ENCODE data around the gene MITD1. TPM values are rescaled to one million over a fixed set of nuclear protein-coding genes. Genes with fewer than 3 reads are reported as not detected.

The MITD1 gene
- total and polyA plus RNA-seq, 2 of the 13 experiments (the other 11 are each of a cell fraction or from before 2014, with no cell fraction given): 17.8 to 43.7 TPM

Small RNA genes lying within 50 kb of the gene (small RNA-seq; reads per million reads assigned to genes)
- 0 reads per million in 3 experiments for gene AC092587.1 (ENCODE audit: insufficient read depth in 2 of 3, insufficient read length in 3 of 3, low read depth in 2 of 3, low replicate concordance in 1 of 3)

Other genes with a start within 250 kb of the MITD1 start
- gene CRACDL, start 244.8 kb downstream of the MITD1 start, total RNA-seq (2016; rRNA removed; fragmentation: Illumina TruSeq; extraction: Trizol): 0.15 TPM in 1 of 2 replicates, not detected in the other
- 0.14 and 0.26 TPM in 2 replicates for gene CRACDL, start 244.8 kb downstream of the MITD1 start, polyA plus RNA-seq (2011; rRNA removed)
- gene C2orf15, start 39.4 kb downstream of the MITD1 start, total RNA-seq (2016; rRNA removed; fragmentation: Illumina TruSeq; extraction: Trizol): 8.3 and 12.2 TPM in 2 replicates
- gene C2orf15, start 39.4 kb downstream of the MITD1 start, polyA plus RNA-seq (2011; rRNA removed): 4.9 and 5.5 TPM in 2 replicates
- gene TSGA10, start 26.1 kb downstream of the MITD1 start, total RNA-seq (2016; rRNA removed; fragmentation: Illumina TruSeq; extraction: Trizol): 13.1 and 15.0 TPM in 2 replicates
- gene TSGA10, start 26.1 kb downstream of the MITD1 start, polyA plus RNA-seq (2011; rRNA removed): 3.8 and 4.7 TPM in 2 replicates
- gene LIPT1, start 26.1 kb downstream of the MITD1 start, total RNA-seq (2016; rRNA removed; fragmentation: Illumina TruSeq; extraction: Trizol): 8.0 and 8.3 TPM in 2 replicates
- 7.9 and 9.6 TPM in 2 replicates for gene LIPT1, start 26.1 kb downstream of the MITD1 start, polyA plus RNA-seq (2011; rRNA removed)
- gene MRPL30, start 126 bp upstream of the MITD1 start, total RNA-seq (2016; rRNA removed; fragmentation: Illumina TruSeq; extraction: Trizol): 75.3 and 118 TPM in 2 replicates
- 25.6 and 30.2 TPM in 2 replicates for gene MRPL30, start 126 bp upstream of the MITD1 start, polyA plus RNA-seq (2011; rRNA removed)
- 0.15 TPM in 1 of 2 replicates, not detected in the other for gene LYG2, start 74.6 kb upstream of the MITD1 start, total RNA-seq (2016; rRNA removed; fragmentation: Illumina TruSeq; extraction: Trizol)
- gene LYG2, start 74.6 kb upstream of the MITD1 start, polyA plus RNA-seq (2011; rRNA removed): 0.18 and 0.42 TPM in 2 replicates
- 0.49 and 1.00 TPM in 2 replicates for gene LYG1, start 120.1 kb upstream of the MITD1 start, total RNA-seq (2016; rRNA removed; fragmentation: Illumina TruSeq; extraction: Trizol)
- gene LYG1, start 120.1 kb upstream of the MITD1 start, polyA plus RNA-seq (2011; rRNA removed): 2.9 and 3.4 TPM in 2 replicates
- 94.6 and 149 TPM in 2 replicates for gene TXNDC9, start 155.3 kb upstream of the MITD1 start, total RNA-seq (2016; rRNA removed; fragmentation: Illumina TruSeq; extraction: Trizol)
- gene TXNDC9, start 155.3 kb upstream of the MITD1 start, polyA plus RNA-seq (2011; rRNA removed): 25.9 and 35.2 TPM in 2 replicates
- gene EIF5B, start 156.3 kb upstream of the MITD1 start, total RNA-seq (2016; rRNA removed; fragmentation: Illumina TruSeq; extraction: Trizol): 32.1 and 66.4 TPM in 2 replicates
- gene EIF5B, start 156.3 kb upstream of the MITD1 start, polyA plus RNA-seq (2011; rRNA removed): 8.8 and 10.3 TPM in 2 replicates

Data from HepG2 (cell line).